ENCODE results near the gene MAP3K14. TPM values are rescaled to one million over a fixed set of nuclear protein-coding genes. Genes with fewer than 3 reads are reported as not detected.

The MAP3K14 gene
- total and polyA plus RNA-seq, 10 of the 15 experiments (the other 5 are each of a cell fraction or from before 2014, with no cell fraction given): 2.1 to 33.3 (median 19.7) TPM

GRCh38 chr17:45232514-45233422 is 84.1 kb downstream of the MAP3K14 start:
- Histone ChIP-seq H3K9ac (ENCODE audit: control insufficient read depth, insufficient read depth, low read length) (no peak overlapping the region), H3K27me3 (replicated peaks in 1 of 2; ENCODE audit: control insufficient read depth in 2 of 2, insufficient read depth in 2 of 2, low read length in 1 of 2) (no peaks in the 10 kb centered on the region), H2AFZ (ENCODE audit: control insufficient read depth, low read depth, low read length) (no peak overlapping the region), H3K4me3 (no peak overlapping the region), H3K27ac (ENCODE audit: control insufficient read depth, insufficient read depth) (no peak overlapping the region), H4K20me1 (ENCODE audit: control insufficient read depth, insufficient read depth) (no peaks in the 10 kb centered on the region; the same call in 1 of the 2 replicates), H3K4me1 (ENCODE audit: control insufficient read depth, insufficient read depth, low read length) (peaks cover 30% of the 10 kb centered on the region), H3K79me2 (ENCODE audit: control insufficient read depth, insufficient read depth, low read length) (peaks cover 34% of the 10 kb centered on the region), H3K36me3 (ENCODE audit: control insufficient read depth in 2 of 2, insufficient read depth in 2 of 2, low read length in 1 of 2) (peaks cover 24 to 31% of the 10 kb centered on the region in 2 experiments), H3K9me3 (replicated peaks; ENCODE audit: control insufficient read depth, insufficient read depth, low read length) (no peaks in the 10 kb centered on the region), H3K4me2 (ENCODE audit: control insufficient read depth, insufficient read depth) (no peak overlapping the region)
- CTCF ChIA-PET: interaction anchor here (1.0 to 12.8 kb wide), 7 partner anchors 13 to 98 kb away, joined by 3 to 429 read pairs (median 4); partner anchors contain the start of genes ACBD4 and FMNL1
- FAIRE-seq (no peak), DNase-seq (ENCODE audit: low read depth, low spot score) (no peak), ATAC-seq (no peak)
- SMC1A ChIA-PET (ENCODE audit: uncharacterized antibody, unreplicated experiment): interaction anchor here (0.7 to 11.4 kb wide), 5 partner anchors 9 to 152 kb away, joined by 3 to 201 read pairs (median 3); no protein-coding TSS in a partner anchor
- intact Hi-C loops (cut with micrococcal nuclease; ENCODE audit: unreplicated experiment) (no loop called here), in situ Hi-C loops (cut with MboI) (no loop called here)
- BruUV-seq (replicated peaks): no TSS peak
- RAD21 ChIA-PET (ENCODE audit: unreplicated experiment): interaction anchor here (1.1 to 10.1 kb wide), 3 partner anchors 12 to 153 kb away, joined by 3 to 225 read pairs (median 6); partner anchors contain the start of gene FMNL1
- WGBS (ENCODE audit: insufficient coverage, insufficient replicate concordance, low lambda C conversion rate, missing lambda C conversion rate): 84% methylated on average over 9 of the region's 9 CpGs
- TF ChIP-seq SIX5 (IDR thresholded peaks at IDR 0.05; ENCODE audit: low read depth, low read length, severe bottlenecking): no peak
- no peak for TF ChIP-seq SUZ12 (IDR thresholded peaks at IDR 0.05; ENCODE audit: unreplicated experiment)
- TF ChIP-seq ZNF217 (IDR thresholded peaks at IDR 0.05): no peak
- no peak for TF ChIP-seq NR2F1 (conservative IDR thresholded peaks at IDR 0.05)
- no peak for TF ChIP-seq BCLAF1 (IDR thresholded peaks at IDR 0.05)
- TF ChIP-seq POLR2AphosphoS5 (IDR thresholded peaks at IDR 0.05; ENCODE audit: low read length): no peak; the same call in 1 of the 2 replicates
- TF ChIP-seq STAT3 (IDR thresholded peaks at IDR 0.05; ENCODE audit: low read depth, low read length): no peak
- TF ChIP-seq DPF2 (IDR thresholded peaks at IDR 0.05): no peak
- no peak for TF ChIP-seq RELA (IDR thresholded peaks at IDR 0.05; ENCODE audit: borderline replicate concordance, partially characterized antibody)
- no peak for TF ChIP-seq YY1 (IDR thresholded peaks at IDR 0.05; ENCODE audit: low read depth, low read length)
- TF ChIP-seq PML (IDR thresholded peaks at IDR 0.05; ENCODE audit: low read length): no peak
- TF ChIP-seq CREB1 (IDR thresholded peaks at IDR 0.05; ENCODE audit: low read depth): no peak
- no peak for TF ChIP-seq NRF1 (conservative IDR thresholded peaks at IDR 0.05; ENCODE audit: low read depth, low read length)
- TF ChIP-seq SUPT20H (IDR thresholded peaks at IDR 0.05; ENCODE audit: borderline replicate concordance, control insufficient read depth, low read depth, low read length): no peak
- TF ChIP-seq NR2C1 (IDR thresholded peaks at IDR 0.05): no peak
- TF ChIP-seq NFIC (IDR thresholded peaks at IDR 0.05; ENCODE audit: low read depth, low read length): no peak
- no peak for TF ChIP-seq KAT2A (conservative IDR thresholded peaks at IDR 0.05; ENCODE audit: control insufficient read depth, low read depth, low read length)
- TF ChIP-seq IKZF2 (IDR thresholded peaks at IDR 0.05): no peak
- no peak for TF ChIP-seq PAX8 (IDR thresholded peaks at IDR 0.05)
- POLR2A ChIA-PET: interaction anchor here (0.5 to 5.4 kb wide), 2 partner anchors 12 to 56 kb away, joined by 3 to 53 read pairs; partner anchors contain the start of gene FMNL1

All from GM12878 (cell line).